Omental fat pad (tissue), 4 donors: ENCODE results near the gene DTHD1. TPM values are rescaled to one million over a fixed set of nuclear protein-coding genes. Genes with fewer than 3 reads are reported as not detected.
A peak's percentile ranks its signal among the peaks of the same experiment; 100 is the strongest.

Experiments used
- ATAC-seq: fragments of 150-250 bp; one replicate; pipeline ENCODE4 v1.9.1; 2016; ENCODE audit warnings: mild to moderate bottlenecking, moderate library complexity; ENCODE audit not compliant: low FRiP score
- DNase-seq: peaks from one replicate; pipeline ENCODE4 v3.0.0-alpha.2; 2019; ENCODE audit warnings: low spot score
- total RNA-seq, 4 donors: library from RNA; depleted of rRNA; stranded (reverse); fragments of >200 nt; gene quantifications; one replicate each; pipeline ENCODE4 v1.1.0, GENCODE V29; 2016
- TF ChIP-seq, protein P1 (sequence below), 3 donors: fragments of 450-650 bp; IDR thresholded peaks; one replicate each; pipeline ENCODE4 v1.5.1; 2016 to 2017; ENCODE audit warnings: antibody characterized with exemption in 3 of 3, mild to moderate bottlenecking in 3 of 3, moderate library complexity in 2 of 3

Gene DTHD1
- total RNA-seq, 4 donors from 2014 or later: 0.84 to 3.0 (median 1.2) TPM

DNA sequence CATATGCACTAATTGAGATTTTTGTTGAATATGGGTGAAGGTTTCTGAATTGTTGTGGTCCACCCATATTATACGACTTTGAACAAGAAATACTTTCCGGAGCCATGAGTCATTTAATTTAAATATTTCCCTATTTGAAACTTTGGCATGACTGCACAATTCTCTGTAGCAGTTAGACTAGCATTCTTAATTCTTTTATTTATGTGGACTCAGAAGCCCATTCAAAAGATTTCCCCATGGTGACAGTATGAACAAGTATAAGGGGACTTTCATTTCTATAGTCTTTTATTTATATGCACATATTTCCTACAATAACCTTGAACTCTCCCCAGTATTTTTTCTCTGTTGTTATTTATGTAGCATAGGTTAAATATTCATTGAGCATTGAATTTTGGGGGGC is 72.6 kb downstream of the DTHD1 start:
- DNase-seq (no peak), ATAC-seq (no peak)
- TF ChIP-seq, protein P1, sequence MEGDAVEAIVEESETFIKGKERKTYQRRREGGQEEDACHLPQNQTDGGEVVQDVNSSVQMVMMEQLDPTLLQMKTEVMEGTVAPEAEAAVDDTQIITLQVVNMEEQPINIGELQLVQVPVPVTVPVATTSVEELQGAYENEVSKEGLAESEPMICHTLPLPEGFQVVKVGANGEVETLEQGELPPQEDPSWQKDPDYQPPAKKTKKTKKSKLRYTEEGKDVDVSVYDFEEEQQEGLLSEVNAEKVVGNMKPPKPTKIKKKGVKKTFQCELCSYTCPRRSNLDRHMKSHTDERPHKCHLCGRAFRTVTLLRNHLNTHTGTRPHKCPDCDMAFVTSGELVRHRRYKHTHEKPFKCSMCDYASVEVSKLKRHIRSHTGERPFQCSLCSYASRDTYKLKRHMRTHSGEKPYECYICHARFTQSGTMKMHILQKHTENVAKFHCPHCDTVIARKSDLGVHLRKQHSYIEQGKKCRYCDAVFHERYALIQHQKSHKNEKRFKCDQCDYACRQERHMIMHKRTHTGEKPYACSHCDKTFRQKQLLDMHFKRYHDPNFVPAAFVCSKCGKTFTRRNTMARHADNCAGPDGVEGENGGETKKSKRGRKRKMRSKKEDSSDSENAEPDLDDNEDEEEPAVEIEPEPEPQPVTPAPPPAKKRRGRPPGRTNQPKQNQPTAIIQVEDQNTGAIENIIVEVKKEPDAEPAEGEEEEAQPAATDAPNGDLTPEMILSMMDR (IDR thresholded peaks at IDR 0.05): no peak

DNA sequence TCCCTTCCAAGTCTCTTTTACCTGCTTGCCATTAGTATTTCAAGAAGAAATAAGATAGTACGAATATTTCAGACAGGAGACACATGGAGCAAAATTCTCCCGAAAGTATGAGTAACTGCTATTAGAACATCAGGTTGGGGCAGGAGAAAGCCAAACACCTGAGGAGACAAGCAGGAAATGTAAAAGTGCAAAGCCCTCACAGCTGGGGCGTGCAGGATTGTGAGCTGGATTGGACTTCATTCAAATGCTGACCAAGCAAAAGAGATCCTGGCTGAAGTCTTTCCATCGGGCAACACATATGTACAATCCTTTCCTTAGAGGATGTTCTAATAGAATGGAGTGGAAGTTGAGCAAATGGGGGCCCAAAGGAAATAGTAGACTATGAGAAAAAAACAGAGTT is 76.8 kb downstream of the DTHD1 start:
- peak; percentile 18 for ATAC-seq
- TF ChIP-seq, protein P1 (IDR thresholded peaks at IDR 0.05): no peak
- DNase-seq: no peak

DNA sequence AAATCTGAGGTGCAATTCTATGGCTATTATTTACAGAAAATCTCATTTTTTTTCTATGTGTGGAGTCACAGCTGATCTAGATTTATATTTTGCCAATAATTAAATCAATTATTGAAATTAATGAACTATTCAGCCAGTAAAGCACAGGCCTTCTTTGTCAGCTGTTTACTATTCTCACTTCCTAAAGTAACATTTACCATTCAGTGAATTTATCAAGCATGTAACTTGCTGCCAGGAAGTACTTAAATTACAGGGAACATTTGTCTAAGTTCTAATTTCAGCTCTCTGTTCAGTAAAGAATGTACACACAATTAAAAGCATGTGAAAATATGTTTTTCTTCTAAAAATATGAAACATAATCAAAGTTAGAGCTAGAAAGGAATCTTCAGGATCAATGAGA is 79.3 kb downstream of the DTHD1 start:
- DNase-seq: no peak
- no peak for ATAC-seq
- TF ChIP-seq, protein P1 (IDR thresholded peaks at IDR 0.05): no peak

DNA sequence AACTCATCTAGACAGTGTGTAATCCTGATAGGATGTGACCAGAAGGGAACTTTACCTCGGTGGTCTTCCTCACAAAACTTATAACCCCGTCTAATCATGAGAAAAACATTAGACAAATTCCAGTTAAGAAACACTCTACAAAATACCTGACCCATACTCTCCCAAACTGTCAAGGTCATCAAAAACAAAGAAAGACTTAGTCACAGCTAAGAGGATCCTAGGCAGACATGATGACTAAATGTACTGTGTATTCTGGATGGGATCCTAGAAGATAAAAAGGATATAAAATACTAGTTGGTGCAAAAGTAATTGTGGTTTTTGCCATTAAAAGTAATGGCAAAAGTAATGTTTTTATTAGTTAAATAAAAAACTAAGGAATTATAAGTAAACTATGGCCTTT is 81.6 kb downstream of the DTHD1 start:
- TF ChIP-seq, protein P1 (IDR thresholded peaks at IDR 0.05): no peak
- DNase-seq: no peak
- no peak for ATAC-seq

DNA sequence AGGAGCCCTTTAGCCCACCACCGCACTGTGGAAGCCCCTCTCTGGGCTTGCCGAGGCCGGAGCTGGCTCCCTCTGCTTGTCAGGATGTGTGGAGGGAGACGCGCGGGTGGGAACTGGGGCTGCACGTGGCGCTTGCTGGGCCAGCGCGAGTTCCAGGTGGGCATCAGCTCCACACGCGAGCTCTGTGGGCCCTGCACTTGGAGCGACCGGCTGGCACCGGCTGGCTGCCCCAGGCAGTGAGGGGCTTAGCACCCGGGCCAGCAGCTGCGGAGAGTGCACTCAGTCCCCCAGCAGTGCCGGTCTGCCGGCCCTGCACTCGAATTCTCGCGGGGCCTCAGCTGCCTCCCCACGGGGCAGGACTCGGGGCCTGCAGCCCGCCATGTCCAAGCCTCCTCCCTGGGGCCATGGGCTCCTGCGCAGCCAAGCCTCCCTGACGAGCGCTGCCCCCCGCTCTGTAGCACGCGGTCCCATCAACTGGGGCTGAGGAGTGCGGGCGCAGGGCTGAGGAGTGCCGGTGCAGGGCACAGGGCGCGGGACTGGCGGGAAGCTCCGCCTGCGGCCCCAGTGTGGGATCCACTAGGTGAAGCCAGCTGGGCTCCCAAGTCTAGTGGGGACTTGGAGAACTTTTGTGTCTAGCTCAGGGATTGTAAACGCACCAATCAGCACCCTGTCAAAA is 93.6 kb downstream of the DTHD1 start:
- TF ChIP-seq, protein P1 (IDR thresholded peaks at IDR 0.05): no peak
- no peak for ATAC-seq
- DNase-seq: no peak

DNA sequence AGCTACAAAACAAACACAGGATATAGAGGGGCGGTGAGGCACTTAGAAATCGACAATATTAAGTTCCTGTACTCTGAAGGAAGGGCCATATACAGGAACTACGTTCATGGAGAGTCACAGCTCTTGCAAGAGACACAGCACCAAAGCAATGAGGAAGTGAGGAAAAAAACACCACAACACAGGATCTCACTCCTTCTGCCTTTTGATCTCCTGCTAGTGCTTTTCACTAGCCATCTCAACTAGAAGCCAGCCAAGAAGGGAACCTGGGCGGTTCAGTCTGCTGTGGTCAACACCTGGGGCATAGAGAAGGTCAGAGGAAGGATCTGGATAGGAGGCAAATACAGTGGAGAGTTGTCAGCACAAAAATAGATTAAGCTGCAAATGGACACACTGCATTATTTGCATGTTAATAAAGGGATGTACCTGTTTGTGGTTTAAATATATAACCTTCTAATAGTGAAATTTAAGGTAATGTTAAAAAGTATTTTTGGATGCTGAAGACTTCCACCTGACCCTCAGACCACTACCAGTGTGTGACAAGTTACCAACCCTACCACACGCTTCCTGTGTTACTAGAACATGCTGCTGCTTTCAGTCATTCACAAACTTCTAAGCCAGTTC is 104.6 kb downstream of the DTHD1 start:
- TF ChIP-seq, protein P1 (IDR thresholded peaks at IDR 0.05): no peak
- DNase-seq (no peak), ATAC-seq (no peak)

DNA sequence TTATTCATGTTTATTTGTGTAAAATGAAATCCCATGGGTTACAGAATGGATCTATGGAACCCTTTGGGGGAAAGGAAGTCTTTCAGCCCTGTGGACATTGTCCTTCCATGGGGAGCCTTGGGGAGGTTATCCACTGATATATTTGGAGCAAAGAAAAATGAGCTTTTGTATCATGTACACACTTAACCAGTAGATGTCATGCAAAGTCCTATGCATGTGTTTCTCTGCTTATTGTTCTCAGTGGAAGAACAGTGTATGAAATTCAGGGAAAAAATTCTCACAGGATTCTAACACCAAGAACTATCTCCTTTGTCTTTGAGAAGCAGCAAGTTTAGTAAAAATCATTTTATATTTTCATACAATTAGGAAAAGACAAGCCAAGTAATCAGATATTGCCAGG is 105.3 kb downstream of the DTHD1 start:
- TF ChIP-seq, protein P1 (IDR thresholded peaks at IDR 0.05): no peak
- ATAC-seq (no peak), DNase-seq (no peak)
